HT-29 (cell line): ENCODE measurements around the gene P4HA3. TPM values are rescaled to one million over a fixed set of nuclear protein-coding genes. Genes with fewer than 3 reads are reported as not detected.
"Not testable (repeated sequence)": the region's sequence is repeated elsewhere in the genome, so short reads cannot be mapped to it uniquely, and the experiment has no call there.

ENCODE experiments used
- DNase-seq: peaks from one replicate; pipeline ENCODE4 v3.0.0-alpha.2; 2015; ENCODE audit warnings: low spot score
- total RNA-seq: library from RNA; depleted of rRNA; stranded (reverse); fragments of >200 nt; shearing (Covaris generic); gene quantifications from 2 replicates; pipeline ENCODE4 v1.2.3, GENCODE V29; 2014; rRNA removed

The P4HA3 gene
- total RNA-seq = not detected in 2 replicates

GRCh38 chr11:74311352-74311926 is at the start of gene P4HA3:
P4HA3 (minus strand) TSS chr11:74311640; CDS start chr11:74311611, 29 bp downstream.
- DNase-seq = peak; percentile 45

GRCh38 chr11:74357449-74357848 is 46.0 kb upstream of the P4HA3 start:
- DNase-seq = no peak

- no peak for DNase-seq
Measured at GRCh38 chr11:74355626-74356025, 44.2 kb upstream of the P4HA3 start.

DNA sequence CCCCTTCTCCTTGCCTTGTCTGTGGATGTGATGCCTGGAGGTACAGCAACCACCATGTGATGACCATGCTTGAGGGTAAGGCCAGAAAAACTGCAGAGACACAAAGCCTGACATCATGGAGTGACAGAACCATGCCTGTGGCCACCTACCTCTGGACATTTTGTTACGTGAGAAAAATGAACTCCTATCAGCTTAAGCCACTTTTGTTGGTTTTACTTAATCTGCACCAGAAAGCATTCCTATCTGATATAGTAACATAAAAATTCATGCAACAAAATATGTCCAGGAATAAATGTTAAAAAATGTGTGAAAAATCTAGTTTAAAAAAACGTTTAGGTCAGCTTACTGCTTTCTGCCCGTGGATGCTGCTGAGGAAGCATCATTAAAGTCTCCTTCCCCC is 42.6 kb upstream of the P4HA3 start:
- no peak for DNase-seq

- DNase-seq = no peak
Measured at GRCh38 chr11:74347381-74347780, 35.9 kb upstream of the P4HA3 start.

DNA sequence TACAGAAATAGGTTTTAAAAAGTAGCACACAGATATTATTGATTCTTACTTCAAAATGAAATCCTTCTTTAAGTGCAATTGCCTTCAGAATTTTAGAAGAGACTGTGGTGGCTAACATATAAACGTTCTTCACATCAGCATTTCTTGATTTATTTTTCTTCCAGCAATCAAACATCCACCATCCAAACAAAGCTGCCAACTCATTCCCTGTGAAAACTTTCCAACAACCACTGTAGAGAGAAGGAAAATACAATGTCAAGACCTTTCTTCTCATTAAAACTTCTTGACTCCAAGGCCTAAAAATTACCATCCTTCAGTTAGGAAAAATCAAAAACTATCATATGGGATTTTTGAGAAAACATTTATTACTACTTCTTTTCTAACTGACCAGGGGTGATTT is 34.0 kb upstream of the P4HA3 start:
- no peak for DNase-seq

GRCh38 chr11:74341921-74342320 is 30.5 kb upstream of the P4HA3 start:
- no peak for DNase-seq

DNA sequence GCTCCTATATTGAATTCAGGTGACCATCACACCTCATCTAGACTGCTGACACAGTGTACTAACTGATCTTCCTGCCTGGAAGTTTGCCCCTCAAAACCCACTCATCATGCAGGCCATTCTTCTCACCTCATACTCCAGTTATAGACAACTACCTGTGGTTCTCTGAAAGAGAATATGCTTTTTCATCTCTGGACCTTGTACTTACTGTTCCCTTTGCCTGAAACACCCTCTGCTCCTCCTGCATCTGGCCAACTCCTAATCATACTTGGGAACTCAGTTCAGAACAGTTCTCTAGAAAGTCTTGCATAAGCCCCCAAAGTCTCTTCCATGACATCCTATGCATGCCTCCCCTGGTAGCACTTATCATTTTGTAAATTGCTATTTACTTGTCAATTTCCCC is 28.2 kb upstream of the P4HA3 start:
- DNase-seq = no peak

DNA sequence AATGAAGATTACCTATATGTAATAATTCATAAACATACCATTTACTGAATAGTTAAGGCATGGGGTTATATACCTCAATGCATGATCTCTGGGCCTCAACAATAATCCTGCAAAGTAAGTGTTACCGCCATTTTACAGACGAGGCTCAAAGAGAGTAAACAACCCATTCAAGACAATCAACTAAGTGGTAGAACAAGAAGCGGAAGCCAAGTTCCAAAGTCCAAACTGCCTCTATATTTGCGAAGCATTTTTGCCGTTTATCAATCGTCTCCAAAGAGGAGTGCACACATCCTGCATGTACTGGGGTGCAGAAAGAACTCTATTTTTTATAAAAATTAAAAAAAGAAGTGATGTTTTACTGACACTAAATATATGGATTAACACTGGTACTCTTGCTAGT is 27.5 kb upstream of the P4HA3 start:
- peak; percentile 67 for DNase-seq

- DNase-seq = no peak
Measured at GRCh38 chr11:74333193-74333592, 21.8 kb upstream of the P4HA3 start.

DNA sequence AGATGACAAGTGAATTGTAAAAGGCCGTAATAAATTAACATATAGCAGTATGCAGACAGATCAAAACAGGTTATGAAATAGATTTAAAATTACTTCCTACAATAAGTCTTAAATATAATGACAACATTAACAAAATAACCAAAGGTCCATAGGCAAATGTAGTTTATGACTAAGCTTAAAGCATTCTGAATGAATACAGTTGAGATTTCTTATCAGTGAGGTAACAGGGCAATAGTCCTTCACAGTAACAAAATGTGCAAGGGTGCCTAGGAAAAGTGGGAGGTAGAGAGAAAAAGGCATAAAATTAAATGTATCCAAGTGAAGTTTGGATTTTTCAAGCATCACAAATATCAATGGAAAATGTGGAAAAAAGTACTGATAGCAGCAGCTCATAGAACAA is 20.9 kb upstream of the P4HA3 start:
- DNase-seq = no peak

DNA sequence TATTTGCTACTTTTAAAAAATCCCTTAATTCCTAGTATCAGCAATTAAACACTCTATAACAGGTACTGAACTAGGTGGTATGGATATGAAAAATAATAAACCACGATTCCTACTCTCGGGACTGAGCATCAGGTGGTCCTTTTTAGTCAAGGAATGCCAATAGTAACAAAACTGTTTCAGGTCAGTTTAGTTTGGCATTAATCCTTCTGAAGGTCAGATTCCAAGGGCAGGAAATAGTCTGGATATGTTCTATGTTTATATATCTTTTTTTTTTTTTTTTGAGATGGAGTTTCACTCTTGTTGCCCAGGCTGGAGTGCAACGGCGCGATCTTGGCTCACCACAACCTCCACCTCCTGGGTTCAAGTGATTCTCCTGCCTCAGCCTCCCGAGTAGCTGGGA is 19.6 kb upstream of the P4HA3 start:
- not testable (repeated sequence) for DNase-seq

- DNase-seq = no peak
Measured at GRCh38 chr11:74330075-74330858, 18.8 kb upstream of the P4HA3 start.

- DNase-seq = no peak
Measured at GRCh38 chr11:74327076-74327475, 15.6 kb upstream of the P4HA3 start.

- no peak for DNase-seq
Measured at GRCh38 chr11:74326665-74327064, 15.2 kb upstream of the P4HA3 start.

DNA sequence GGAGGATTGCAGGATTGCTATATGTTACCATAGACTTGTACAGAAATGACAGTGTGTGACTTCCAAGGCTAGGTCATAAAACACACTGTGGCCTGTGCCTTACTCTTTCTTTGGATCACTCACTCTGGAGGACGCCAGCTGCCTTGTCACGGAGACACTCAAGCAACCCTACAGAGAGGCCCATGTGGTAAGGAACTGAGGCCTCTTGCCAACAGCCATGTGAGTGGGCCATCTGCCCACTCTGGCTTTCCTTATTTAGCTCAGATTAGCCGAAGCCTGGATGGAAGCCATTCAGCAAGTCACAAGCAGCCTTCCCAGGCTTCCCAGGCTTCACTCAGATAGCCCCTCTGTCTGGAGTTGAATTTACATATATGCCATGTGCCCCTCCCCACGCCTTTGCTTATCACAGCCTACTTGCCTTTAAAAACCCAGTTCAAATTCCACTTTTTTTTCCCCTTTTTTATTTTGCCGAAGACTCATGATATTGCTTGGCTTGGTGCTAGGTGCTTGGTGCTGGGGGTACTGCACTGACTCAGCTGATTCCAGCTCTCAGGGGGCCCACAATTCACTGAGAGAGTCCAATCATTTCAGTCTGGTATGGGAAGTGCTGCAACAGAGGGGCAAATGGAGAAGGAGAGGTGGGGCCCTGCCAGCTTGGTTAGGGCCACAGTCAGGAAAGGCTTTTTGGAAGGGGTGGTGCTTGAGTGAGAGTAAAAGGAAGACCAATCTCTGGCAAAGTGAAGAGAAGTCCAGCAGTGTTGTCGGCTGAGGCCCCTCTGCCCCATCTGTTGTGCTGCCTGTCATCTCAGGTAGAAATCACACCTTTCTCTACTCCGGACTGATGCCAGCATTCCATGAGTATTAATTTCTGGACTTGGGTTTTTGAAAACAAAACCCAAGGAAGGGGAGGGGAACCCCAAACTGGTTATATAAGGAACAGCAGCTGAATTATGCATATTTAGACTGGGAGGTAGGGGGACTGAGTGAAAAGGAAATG is 14.5 kb upstream of the P4HA3 start:
- DNase-seq = no peak

DNA sequence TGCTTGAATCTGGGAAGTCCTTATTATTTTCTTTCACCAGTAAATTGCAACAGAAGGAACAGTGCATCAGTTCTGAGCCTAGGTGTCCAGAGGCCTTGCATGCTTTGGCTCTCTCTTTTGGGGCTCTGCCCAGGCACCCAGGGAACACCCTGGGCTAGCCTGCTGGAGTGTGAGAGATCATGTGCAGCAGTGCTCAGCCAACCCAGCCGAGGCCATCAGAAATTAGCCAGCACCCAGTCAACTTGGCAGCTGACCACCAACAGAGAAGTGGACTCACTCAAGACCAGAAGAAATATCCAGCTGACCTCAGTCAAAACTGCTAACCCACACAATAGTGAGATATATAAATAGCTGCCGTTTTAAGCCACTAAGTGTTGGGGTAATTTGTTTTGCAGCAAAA is 11.2 kb upstream of the P4HA3 start:
- no peak for DNase-seq

DNA sequence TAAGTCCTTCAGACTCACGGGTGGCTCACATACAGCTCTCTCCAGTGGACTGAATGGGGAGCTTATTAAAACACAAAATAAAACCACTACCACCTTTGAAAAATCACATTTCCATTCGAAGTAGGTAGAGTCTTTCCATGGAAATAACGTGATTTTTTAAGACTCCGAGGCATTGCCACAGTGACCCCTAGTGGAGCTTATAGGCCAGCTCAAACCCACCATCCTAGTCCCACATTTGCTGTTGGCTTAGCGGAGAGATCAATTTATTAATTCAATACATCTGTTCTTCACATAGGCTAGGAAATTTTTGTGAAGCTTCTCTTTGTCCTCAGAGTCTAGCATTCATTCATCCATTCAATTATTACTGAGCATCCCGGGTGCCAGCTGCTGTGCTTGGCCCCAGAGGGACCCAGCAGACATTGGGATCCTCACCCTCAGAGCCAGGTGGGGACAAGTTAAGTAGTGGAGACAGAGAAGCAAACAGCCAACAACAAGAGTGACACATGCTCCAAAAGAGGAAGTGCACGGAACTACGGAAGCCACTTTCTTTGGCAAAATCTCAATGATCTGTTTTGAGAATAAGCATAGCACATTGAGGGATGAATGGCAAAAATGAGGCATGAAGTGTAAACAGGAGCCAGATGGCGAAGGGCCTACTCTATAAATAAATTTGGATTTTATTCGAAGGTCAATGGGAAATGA is 10.2 kb upstream of the P4HA3 start:
- DNase-seq = peak; percentile 19

- DNase-seq = no peak
Measured at GRCh38 chr11:74320538-74320937, 9.1 kb upstream of the P4HA3 start.

DNA sequence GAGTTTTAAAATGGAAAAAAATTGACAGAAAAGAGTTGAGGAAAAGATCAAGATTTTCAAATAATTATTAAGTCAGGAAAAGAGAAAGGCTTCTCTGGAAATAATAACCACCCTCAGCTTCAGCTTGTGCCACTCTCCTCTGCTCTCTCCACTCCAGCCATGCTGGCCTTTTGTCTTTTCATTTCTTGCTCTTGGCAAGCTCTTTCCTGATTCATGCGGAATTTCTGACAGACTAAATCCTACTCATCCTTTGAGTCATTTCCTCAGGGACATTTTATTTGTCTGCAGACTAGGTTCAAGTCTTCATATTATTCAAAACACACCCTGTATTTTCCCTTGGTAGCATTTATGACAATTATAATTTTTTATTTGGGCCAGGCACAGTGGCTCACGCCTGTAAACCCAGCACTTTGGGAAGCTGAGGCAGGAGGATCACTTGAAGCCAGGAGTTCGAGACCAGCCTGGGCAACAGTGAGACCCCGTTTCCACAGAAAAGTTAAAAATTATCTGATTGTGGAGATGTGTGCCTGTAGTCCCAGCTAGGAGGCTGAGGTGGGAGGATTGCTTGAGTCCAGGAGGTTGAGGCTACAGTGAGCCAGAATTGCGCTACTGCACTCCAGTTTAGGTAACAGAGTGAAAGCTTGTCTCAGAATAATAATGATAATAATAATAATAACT is 7.8 kb upstream of the P4HA3 start:
- no peak for DNase-seq
